GM23338 (cell line): Measurements from ENCODE around the gene UBE2I. TPM values are rescaled to one million over a fixed set of nuclear protein-coding genes. Genes with fewer than 3 reads are reported as not detected.

ENCODE experiments used
- ATAC-seq: fragments of 200-7000 bp; cut with Tn5 transposase; 3 replicates; pipeline ENCODE4 v1.9.1; 2020
- DNase-seq: peaks from one replicate; pipeline ENCODE4 v3.0.0-alpha.2; 2015; ENCODE audit warnings: low spot score
- H2AFZ ChIP-seq: fragments of 200-600 bp; sonication (generic); 2 replicates; pipeline ENCODE4 v1.8.0; 2016; ENCODE audit warnings: antibody characterized with exemption, mild to moderate bottlenecking, moderate library complexity
- H3F3A ChIP-seq: fragments of 200-600 bp; sonication (generic); replicated peaks from 2 replicates; pipeline ENCODE4 v1.8.0; 2017; ENCODE audit warnings: antibody characterized with exemption, mixed run types, low read depth
- H3K27ac ChIP-seq: fragments of 200-600 bp; sonication (generic); 2 replicates; pipeline ENCODE4 v1.6.1; 2016; ENCODE audit warnings: low read depth
- H3K27me3 ChIP-seq: fragments of 200-600 bp; sonication (generic); 2 replicates; pipeline ENCODE4 v1.8.0; 2016; ENCODE audit warnings: mild to moderate bottlenecking, mixed run types, moderate library complexity; ENCODE audit not compliant: insufficient read depth
- H3K36me3 ChIP-seq: fragments of 200-600 bp; sonication (generic); 2 replicates; pipeline ENCODE4 v1.8.0; 2016; ENCODE audit warnings: mild to moderate bottlenecking; ENCODE audit not compliant: insufficient read depth
- H3K4me1 ChIP-seq: fragments of 200-600 bp; sonication (generic); 2 replicates; pipeline ENCODE4 v1.8.0; 2016; ENCODE audit warnings: mild to moderate bottlenecking, moderate library complexity; ENCODE audit not compliant: insufficient read depth
- H3K4me2 ChIP-seq: fragments of 200-600 bp; sonication (generic); 2 replicates; pipeline ENCODE4 v1.7.1; 2017; ENCODE audit warnings: mixed run types
- H3K4me3 ChIP-seq: fragments of 200-600 bp; sonication (generic); 2 replicates; pipeline ENCODE4 v1.6.1; 2016; ENCODE audit warnings: mixed run types
- H3K79me2 ChIP-seq: fragments of 200-600 bp; sonication (generic); replicated peaks from 2 replicates; pipeline ENCODE4 v1.8.0; 2017; ENCODE audit warnings: mild to moderate bottlenecking; ENCODE audit not compliant: insufficient read depth
- H3K9me2 ChIP-seq: fragments of 200-600 bp; sonication (generic); 2 replicates; pipeline ENCODE4 v1.8.0; 2017; ENCODE audit not compliant: insufficient read depth
- H4K20me1 ChIP-seq: fragments of 200-600 bp; sonication (generic); replicated peaks from 2 replicates; pipeline ENCODE4 v1.8.0; 2017; ENCODE audit warnings: mild to moderate bottlenecking; ENCODE audit not compliant: insufficient read depth
- H3K27ac Mint-ChIP-seq: 2 replicates; pipeline ENCODE4 v1.8.0; 2020; ENCODE audit warnings: inconsistent platforms, mild to moderate bottlenecking, moderate library complexity, mixed read lengths
- H3K27me3 Mint-ChIP-seq: 3 replicates; pipeline ENCODE4 v1.8.0; 2022; ENCODE audit warnings: low read depth, mild to moderate bottlenecking, moderate library complexity, mixed read lengths, inconsistent platforms; ENCODE audit not compliant: insufficient read depth, poor library complexity
- H3K36me3 Mint-ChIP-seq: 3 replicates; pipeline ENCODE4 v1.8.0; 2021; ENCODE audit warnings: low read depth, mild to moderate bottlenecking, inconsistent platforms, moderate library complexity, mixed read lengths
- H3K4me1 Mint-ChIP-seq: 3 replicates; pipeline ENCODE4 v1.8.0; 2020; ENCODE audit warnings: mild to moderate bottlenecking, inconsistent platforms, mixed read lengths
- H3K4me3 Mint-ChIP-seq: 3 replicates; pipeline ENCODE4 v1.8.0; 2021; ENCODE audit warnings: moderate library complexity, mild to moderate bottlenecking, inconsistent platforms, mixed read lengths
- H3K9me3 Mint-ChIP-seq: 3 replicates; pipeline ENCODE4 v1.8.0; 2020; ENCODE audit warnings: moderate library complexity, mild to moderate bottlenecking, inconsistent platforms, mixed read lengths
- CREB1 ChIP-seq: fragments of 250-450 bp; sonication (Bioruptor Pico); IDR thresholded peaks from 2 replicates; pipeline ENCODE4 v1.5.0; 2020; ENCODE audit warnings: low read depth, mild to moderate bottlenecking, moderate library complexity
- CTCF ChIP-seq, 2 experiments: fragments of 200-600 bp in 1 of 2; sonication (generic) in 1 of 2; conservative IDR thresholded peaks; 2 replicates each; pipeline versions ENCODE4 v1.5.1 to v1.6.1; 2016 to 2017; ENCODE audit warnings: antibody characterized with exemption in 2 of 2, low read depth in 2 of 2, mild to moderate bottlenecking in 2 of 2, moderate library complexity in 1 of 2
- EZH2 ChIP-seq: fragments of 200-600 bp; sonication (generic); IDR thresholded peaks from one replicate; pipeline ENCODE4 v1.8.0; 2017; ENCODE audit warnings: antibody characterized with exemption, mild to moderate bottlenecking, low read depth; ENCODE audit not compliant: unreplicated experiment
- EZH2phosphoT487 ChIP-seq: fragments of 200-600 bp; sonication (generic); IDR thresholded peaks from one replicate; pipeline ENCODE4 v1.8.1; 2018; ENCODE audit warnings: antibody characterized with exemption; ENCODE audit not compliant: unreplicated experiment
- REST ChIP-seq: IDR thresholded peaks from one replicate; pipeline ENCODE4 v1.6.1; 2018; ENCODE audit warnings: antibody characterized with exemption; ENCODE audit not compliant: unreplicated experiment
- ZNF114 ChIP-seq: fragments of 250-450 bp; sonication (Bioruptor Pico); IDR thresholded peaks from 2 replicates; pipeline ENCODE4 v1.5.0; 2020; ENCODE audit warnings: mild to moderate bottlenecking, moderate library complexity
- ZNF331 ChIP-seq: fragments of 250-450 bp; sonication (Bioruptor Pico); IDR thresholded peaks from 2 replicates; pipeline ENCODE4 v1.5.0; 2020; ENCODE audit warnings: low read depth, mild to moderate bottlenecking, moderate library complexity
- ZNF462 ChIP-seq: fragments of 250-450 bp; sonication (Bioruptor Pico); IDR thresholded peaks from 2 replicates; pipeline ENCODE4 v1.5.0; 2020; ENCODE audit warnings: mild to moderate bottlenecking, moderate library complexity
- polyA plus RNA-seq: library from polyadenylated mRNA; unstranded; fragments of >200 nt; fragmentation: Nextera tagmentation; extraction: Ambion mirVana; gene quantifications from 2 replicates; pipeline ENCODE4 v1.2.1, GENCODE V29; 2016
- total RNA-seq: library from RNA; depleted of rRNA; stranded (reverse); fragments of >200 nt; shearing (Covaris generic); gene quantifications from 2 replicates; pipeline ENCODE4 v1.2.3, GENCODE V29; 2014

Gene UBE2I
- total and polyA plus RNA-seq, 2 experiments from 2014 or later, result 116 to 220 TPM

DNA sequence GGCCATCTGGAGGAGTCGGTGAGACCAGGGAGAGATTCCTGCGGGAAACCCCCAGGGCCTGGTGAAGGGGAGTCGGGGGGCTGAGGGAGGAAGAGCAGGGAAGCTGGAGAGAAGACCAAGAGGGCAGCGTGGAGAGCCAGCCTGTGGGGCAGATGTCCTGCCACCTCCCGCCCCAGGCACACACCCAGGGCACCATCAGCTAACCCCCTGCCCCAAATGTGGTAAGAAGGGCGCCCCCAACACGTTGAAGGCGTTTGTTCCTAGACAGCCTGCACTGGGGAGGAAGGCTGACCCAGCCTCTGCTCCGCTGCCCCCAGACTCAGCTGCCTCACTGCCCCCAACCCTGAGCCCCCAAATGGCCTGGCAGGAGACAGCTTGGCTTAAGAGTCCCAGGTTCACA is 25.3 kb downstream of the UBE2I start:
- H3K79me2 ChIP-seq, result no peaks in the 10 kb centered on the region
- H3K27ac Mint-ChIP-seq, result no peak overlapping the region
- no peaks in the 10 kb centered on the region for H3K36me3 Mint-ChIP-seq
- TF ChIP-seq EZH2phosphoT487 (no peak), EZH2 (peak; percentile 37), CTCF (conservative IDR thresholded peaks at IDR 0.05; ENCODE audit: low read depth in 2 of 2) (peak in 1 of 2 experiments; percentile 36; a peak in 1 of 4 replicates)
- H3K9me3 Mint-ChIP-seq, result no peaks in the 10 kb centered on the region
- no peak overlapping the region for H3K27ac ChIP-seq
- peaks cover 33% of the 10 kb centered on the region for H3K27me3 Mint-ChIP-seq
- H4K20me1 ChIP-seq, result no peaks in the 10 kb centered on the region; the same call in 1 of the 2 replicates
- peaks cover 36% of the 10 kb centered on the region for H3K27me3 ChIP-seq
- H3K4me1 Mint-ChIP-seq, result peaks cover 12% of the 10 kb centered on the region
- no peak overlapping the region for H2AFZ ChIP-seq
- H3K9me2 ChIP-seq, result no peaks in the 10 kb centered on the region
- H3K4me3 ChIP-seq, result peak overlapping the region; percentile 72
- DNase-seq (no peak), ATAC-seq (no peak)
- peak overlapping the region; percentile 44 for H3K4me3 Mint-ChIP-seq
- H3F3A ChIP-seq, result 0 out of 2 replicates have a peak, but pooled peaks cover 5% of the 10 kb centered on the region
- no peaks in the 10 kb centered on the region for H3K36me3 ChIP-seq
- peaks cover 10% of the 10 kb centered on the region for H3K4me1 ChIP-seq
- H3K4me2 ChIP-seq, result peak overlapping the region; percentile 95

- H3K27ac Mint-ChIP-seq, result no peak overlapping the region
- H3K79me2 ChIP-seq, result no peaks in the 10 kb centered on the region
- no peaks in the 10 kb centered on the region; the same call in 1 of the 2 replicates for H4K20me1 ChIP-seq
- H3K4me3 Mint-ChIP-seq, result no peak overlapping the region; the same call in 2 of the 3 replicates
- H3K4me1 ChIP-seq, result peaks cover 10% of the 10 kb centered on the region
- DNase-seq, result no peak
- no peaks in the 10 kb centered on the region for H3K9me2 ChIP-seq
- 0 out of 2 replicates have a peak, but pooled peaks cover 5% of the 10 kb centered on the region for H3F3A ChIP-seq
- H3K36me3 Mint-ChIP-seq, result no peaks in the 10 kb centered on the region
- H3K9me3 Mint-ChIP-seq, result no peaks in the 10 kb centered on the region
- no peak overlapping the region for H3K4me2 ChIP-seq
- H3K27me3 ChIP-seq, result peaks cover 36% of the 10 kb centered on the region
- H3K4me3 ChIP-seq, result no peak overlapping the region
- TF ChIP-seq CREB1 (CRISPR knock-in tag) (no peak), REST (no peak), ZNF462 (CRISPR knock-in tag) (no peak), ZNF114 (no peak), ZNF331 (CRISPR knock-in tag) (no peak)
- H3K36me3 ChIP-seq, result no peaks in the 10 kb centered on the region
- H3K27me3 Mint-ChIP-seq, result peaks cover 32% of the 10 kb centered on the region
- H3K27ac ChIP-seq, result no peak overlapping the region
- no peak for ATAC-seq
- H2AFZ ChIP-seq, result no peak overlapping the region
- H3K4me1 Mint-ChIP-seq, result peaks cover 12% of the 10 kb centered on the region
Measured at GRCh38 chr16:1335211-1335971, 26.0 kb downstream of the UBE2I start.
